ENCODE data around the gene NUP205.

NUP205 gene

GRCh38 chr7:135697276-135698049, 139.7 kb downstream of the NUP205 start:
- Histone ChIP-seq H3K27me3 (ENCODE audit: control insufficient read depth in 1 of 2, insufficient read depth in 2 of 2, low read length in 2 of 2) (no peaks in the 10 kb centered on the region), H3K9ac (ENCODE audit: low read depth in 1 of 2, low read length in 2 of 2) (no peak overlapping the region), H3K9me3 (ENCODE audit: control insufficient read depth in 1 of 2, low read length in 2 of 2) (no peaks in the 10 kb centered on the region), H3K4me1 (ENCODE audit: control insufficient read depth in 1 of 2, insufficient read depth in 2 of 2, low read length in 2 of 2) (no peaks in the 10 kb centered on the region), H3K4me3 (ENCODE audit: low read depth in 1 of 2, low read length in 2 of 2) (no peak overlapping the region), H3K27ac (ENCODE audit: low read depth, low read length) (no peak overlapping the region), H3K36me3 (ENCODE audit: control insufficient read depth in 1 of 2, insufficient read depth in 2 of 2, low read length in 2 of 2) (no peaks in the 10 kb centered on the region)

Measured in duodenal mucosa (tissue), 2 donors.